ENCODE results near the gene NHLH1.

NHLH1 gene

GRCh38 chr1:160358073-160358472, 8.8 kb upstream of the NHLH1 start:
- H3K4me3 ChIP-seq (ENCODE audit: low read depth, low read length): no peak overlapping the region
- TF ChIP-seq CTCF (IDR thresholded peaks at IDR 0.05; ENCODE audit: low read depth, low read length): no peak

GRCh38 chr1:160359559-160360226, 7.2 kb upstream of the NHLH1 start:
- no peak overlapping the region for H3K4me3 ChIP-seq (ENCODE audit: low read depth, low read length)
- TF ChIP-seq CTCF (IDR thresholded peaks at IDR 0.05; ENCODE audit: low read depth, low read length): no peak

DNA sequence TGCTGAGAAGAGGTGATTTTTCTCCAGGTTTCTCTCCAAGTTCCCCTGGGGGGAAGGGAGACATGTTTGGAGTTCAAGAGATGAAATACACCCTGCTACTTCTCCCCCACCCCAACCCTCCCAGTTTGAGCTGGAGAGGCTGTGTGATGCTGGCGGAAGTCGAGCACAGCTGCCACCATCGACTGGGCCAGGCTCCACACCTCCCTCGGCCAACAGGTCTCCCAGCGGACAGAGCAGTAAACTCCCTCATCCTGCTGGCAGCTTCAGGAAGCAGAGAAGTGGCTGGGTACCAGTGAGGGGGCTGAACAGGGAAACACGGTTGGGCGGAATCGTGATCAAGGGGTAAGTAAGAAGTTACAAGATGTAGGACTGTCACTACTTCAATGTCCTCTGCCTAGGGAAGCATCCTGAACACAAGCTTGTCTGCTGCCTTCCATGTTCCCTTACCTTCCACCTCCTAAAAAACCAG, 6.6 kb upstream of the NHLH1 start:
- TF ChIP-seq CTCF (IDR thresholded peaks at IDR 0.05; ENCODE audit: low read depth, low read length): no peak
- H3K4me3 ChIP-seq (ENCODE audit: low read depth, low read length): no peak overlapping the region

DNA sequence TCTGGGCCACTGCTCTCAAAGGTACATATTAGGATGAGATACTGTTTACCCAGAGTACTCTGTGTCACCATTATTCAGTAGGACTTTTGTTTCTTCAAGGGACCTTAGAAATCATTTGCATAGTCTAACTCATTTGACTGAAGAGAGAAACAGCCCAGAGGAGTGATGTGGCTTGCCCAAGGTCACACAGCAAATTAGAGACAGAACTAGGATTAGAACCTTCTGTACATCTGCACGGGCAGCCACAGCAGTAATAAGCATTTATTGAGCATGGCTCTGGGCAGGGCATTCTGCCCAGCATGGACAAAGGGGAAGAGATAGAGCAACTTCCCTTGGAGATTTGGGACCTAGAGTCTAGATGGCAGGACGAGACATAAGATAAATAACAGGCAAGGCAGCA, 5.7 kb upstream of the NHLH1 start:
- no peak overlapping the region for H3K4me3 ChIP-seq (ENCODE audit: low read depth, low read length)
- TF ChIP-seq CTCF (IDR thresholded peaks at IDR 0.05; ENCODE audit: low read depth, low read length): no peak

- H3K4me3 ChIP-seq (ENCODE audit: low read depth, low read length): no peak overlapping the region
- TF ChIP-seq CTCF (IDR thresholded peaks at IDR 0.05; ENCODE audit: low read depth, low read length): no peak
Measured at GRCh38 chr1:160361814-160362167, 5.1 kb upstream of the NHLH1 start.

- TF ChIP-seq CTCF (IDR thresholded peaks at IDR 0.05; ENCODE audit: low read depth, low read length): no peak
- no peak overlapping the region for H3K4me3 ChIP-seq (ENCODE audit: low read depth, low read length)
Measured at GRCh38 chr1:160362168-160362957, 4.5 kb upstream of the NHLH1 start.

- no peak overlapping the region for H3K4me3 ChIP-seq (ENCODE audit: low read depth, low read length)
- TF ChIP-seq CTCF (IDR thresholded peaks at IDR 0.05; ENCODE audit: low read depth, low read length): no peak
Measured at GRCh38 chr1:160363010-160363409, 3.9 kb upstream of the NHLH1 start.

Data from WI38 (cell line).